SK-N-SH treated with all-trans-retinoic acid at 6 μM for 48 hours (cell line): ENCODE data around the gene TTYH3.

Experiments
- ATAC-seq: fragments of 200-7000 bp; cut with Tn5 transposase; 3 replicates; pipeline ENCODE4 v1.9.1; 2020; ENCODE audit warnings: mild to moderate bottlenecking, moderate library complexity
- ARNTL ChIP-seq: fragments of 450-650 bp; formaldehyde crosslinking; IDR thresholded peaks from 2 replicates; pipeline ENCODE4 v1.5.0; 2020; ENCODE audit warnings: low read depth, mild to moderate bottlenecking, moderate library complexity, borderline replicate concordance
- BACH2 ChIP-seq: fragments of 250-450 bp; sonication (Bioruptor Pico); IDR thresholded peaks from 2 replicates; pipeline ENCODE4 v1.9.0; 2021; ENCODE audit warnings: mild to moderate bottlenecking, borderline replicate concordance
- CSDC2 ChIP-seq: fragments of 250-450 bp; sonication (Bioruptor Pico); IDR thresholded peaks from 2 replicates; pipeline ENCODE4 v1.5.0; 2020; ENCODE audit warnings: mild to moderate bottlenecking, moderate library complexity
- ESRRG ChIP-seq: fragments of 250-450 bp; sonication (Bioruptor Pico); IDR thresholded peaks from 2 replicates; pipeline ENCODE4 v1.6.1; 2021; ENCODE audit warnings: mild to moderate bottlenecking
- GLIS3 ChIP-seq: fragments of 250-450 bp; sonication (Bioruptor Pico); IDR thresholded peaks from 2 replicates; pipeline ENCODE4 v1.5.0; 2020; ENCODE audit warnings: mild to moderate bottlenecking, moderate library complexity
- PPARA ChIP-seq: fragments of 250-450 bp; sonication (Bioruptor Pico); IDR thresholded peaks from 2 replicates; pipeline ENCODE4 v1.5.0; 2020; ENCODE audit warnings: mild to moderate bottlenecking, borderline replicate concordance
- RARB ChIP-seq: fragments of 250-450 bp; sonication (Bioruptor Pico); IDR thresholded peaks from 2 replicates; pipeline ENCODE4 v1.8.0; 2021; ENCODE audit warnings: mild to moderate bottlenecking, moderate library complexity
- SNAI2 ChIP-seq: fragments of 250-450 bp; sonication (Bioruptor Pico); IDR thresholded peaks from 2 replicates; pipeline ENCODE4 v1.5.0; 2020; ENCODE audit warnings: mild to moderate bottlenecking, moderate library complexity
- TOX ChIP-seq: fragments of 250-450 bp; sonication (Bioruptor Pico); IDR thresholded peaks from 2 replicates; pipeline ENCODE4 v1.8.0; 2021; ENCODE audit warnings: mild to moderate bottlenecking, moderate library complexity, borderline replicate concordance
- TSHZ2 ChIP-seq: fragments of 250-450 bp; sonication (Bioruptor Pico); IDR thresholded peaks from 2 replicates; pipeline ENCODE4 v1.5.0; 2020; ENCODE audit warnings: mild to moderate bottlenecking, moderate library complexity
- ZC3H10 ChIP-seq: fragments of 250-450 bp; sonication (Bioruptor Pico); IDR thresholded peaks from 2 replicates; pipeline ENCODE4 v1.5.1; 2021; ENCODE audit warnings: mild to moderate bottlenecking, moderate library complexity
- ZNF565 ChIP-seq: fragments of 450-650 bp; formaldehyde crosslinking; conservative IDR thresholded peaks from 2 replicates; pipeline ENCODE4 v1.5.0; 2020; ENCODE audit warnings: low read depth, mild to moderate bottlenecking, moderate library complexity
- ZNF70 ChIP-seq: fragments of 450-650 bp; formaldehyde crosslinking; IDR thresholded peaks from 2 replicates; pipeline ENCODE4 v1.5.0; 2020; ENCODE audit warnings: mild to moderate bottlenecking, moderate library complexity
- ZNF8 ChIP-seq: fragments of 450-650 bp; formaldehyde crosslinking; IDR thresholded peaks from 2 replicates; pipeline ENCODE4 v1.5.0; 2020; ENCODE audit warnings: mild to moderate bottlenecking, moderate library complexity
- TF ChIP-seq, protein P1 (sequence below): fragments of 250-450 bp; sonication (Bioruptor Pico); IDR thresholded peaks from 2 replicates; pipeline ENCODE4 v1.8.0; 2021; ENCODE audit warnings: low read depth, mild to moderate bottlenecking, moderate library complexity, borderline replicate concordance
- TF ChIP-seq, protein P2 (sequence below): fragments of 250-450 bp; sonication (Bioruptor Pico); IDR thresholded peaks from 2 replicates; pipeline ENCODE4 v1.5.1; 2021; ENCODE audit warnings: mild to moderate bottlenecking, moderate library complexity

TTYH3 gene

DNA sequence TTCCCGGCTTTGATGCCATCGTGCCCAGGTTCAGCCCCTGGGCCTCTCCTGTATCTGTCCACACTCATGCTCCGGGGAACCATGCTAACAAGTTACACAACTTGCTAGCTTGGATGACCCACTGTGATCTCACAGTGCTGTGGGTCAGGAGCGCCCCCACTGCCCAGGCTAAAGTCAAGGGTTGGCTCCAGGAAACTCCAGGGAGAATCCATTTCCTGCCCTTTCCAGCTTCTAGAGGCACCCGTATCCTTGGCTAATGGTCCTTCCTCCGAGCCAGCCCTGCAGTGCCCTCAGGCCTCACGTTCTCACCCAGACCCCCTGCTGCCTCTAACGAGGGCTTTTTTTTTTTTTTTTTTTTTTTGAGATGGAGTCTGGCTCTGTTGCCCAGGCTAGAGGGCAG, 75.7 kb downstream of the TTYH3 start:
- TF ChIP-seq TOX (CRISPR knock-in tag) (no peak), TSHZ2 (CRISPR knock-in tag) (no peak), RARB (CRISPR knock-in tag) (no peak)
- TF ChIP-seq, protein P1, sequence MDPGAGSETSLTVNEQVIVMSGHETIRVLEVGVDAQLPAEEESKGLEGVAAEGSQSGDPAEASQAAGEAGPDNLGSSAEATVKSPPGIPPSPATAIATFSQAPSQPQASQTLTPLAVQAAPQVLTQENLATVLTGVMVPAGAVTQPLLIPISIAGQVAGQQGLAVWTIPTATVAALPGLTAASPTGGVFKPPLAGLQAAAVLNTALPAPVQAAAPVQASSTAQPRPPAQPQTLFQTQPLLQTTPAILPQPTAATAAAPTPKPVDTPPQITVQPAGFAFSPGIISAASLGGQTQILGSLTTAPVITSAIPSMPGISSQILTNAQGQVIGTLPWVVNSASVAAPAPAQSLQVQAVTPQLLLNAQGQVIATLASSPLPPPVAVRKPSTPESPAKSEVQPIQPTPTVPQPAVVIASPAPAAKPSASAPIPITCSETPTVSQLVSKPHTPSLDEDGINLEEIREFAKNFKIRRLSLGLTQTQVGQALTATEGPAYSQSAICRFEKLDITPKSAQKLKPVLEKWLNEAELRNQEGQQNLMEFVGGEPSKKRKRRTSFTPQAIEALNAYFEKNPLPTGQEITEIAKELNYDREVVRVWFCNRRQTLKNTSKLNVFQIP (CRISPR knock-in tag) = no peak
- no peak for ATAC-seq

GRCh38 chr7:2708041-2708440, 76.3 kb downstream of the TTYH3 start:
- no peak for ATAC-seq
- no peak for TF ChIP-seq ZNF70 (CRISPR knock-in tag)
- TF ChIP-seq, protein P2, sequence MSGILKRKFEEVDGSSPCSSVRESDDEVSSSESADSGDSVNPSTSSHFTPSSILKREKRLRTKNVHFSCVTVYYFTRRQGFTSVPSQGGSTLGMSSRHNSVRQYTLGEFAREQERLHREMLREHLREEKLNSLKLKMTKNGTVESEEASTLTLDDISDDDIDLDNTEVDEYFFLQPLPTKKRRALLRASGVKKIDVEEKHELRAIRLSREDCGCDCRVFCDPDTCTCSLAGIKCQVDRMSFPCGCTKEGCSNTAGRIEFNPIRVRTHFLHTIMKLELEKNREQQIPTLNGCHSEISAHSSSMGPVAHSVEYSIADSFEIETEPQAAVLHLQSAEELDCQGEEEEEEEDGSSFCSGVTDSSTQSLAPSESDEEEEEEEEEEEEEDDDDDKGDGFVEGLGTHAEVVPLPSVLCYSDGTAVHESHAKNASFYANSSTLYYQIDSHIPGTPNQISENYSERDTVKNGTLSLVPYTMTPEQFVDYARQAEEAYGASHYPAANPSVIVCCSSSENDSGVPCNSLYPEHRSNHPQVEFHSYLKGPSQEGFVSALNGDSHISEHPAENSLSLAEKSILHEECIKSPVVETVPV = no peak

GRCh38 chr7:2708547-2709310, 76.9 kb downstream of the TTYH3 start:
- TF ChIP-seq PPARA (CRISPR knock-in tag) (no peak), ZNF565 (CRISPR knock-in tag) (no peak), BACH2 (CRISPR knock-in tag) (no peak), ARNTL (CRISPR knock-in tag) (no peak), TSHZ2 (CRISPR knock-in tag) (no peak), RARB (CRISPR knock-in tag) (no peak), GLIS3 (CRISPR knock-in tag) (no peak), ESRRG (CRISPR knock-in tag) (no peak), ZNF8 (CRISPR knock-in tag) (no peak), CSDC2 (CRISPR knock-in tag) (no peak), ZNF70 (CRISPR knock-in tag) (no peak), ZC3H10 (CRISPR knock-in tag) (no peak), SNAI2 (CRISPR knock-in tag) (no peak)
- TF ChIP-seq, protein P1 (CRISPR knock-in tag) = no peak
- TF ChIP-seq, protein P2 = no peak
- no peak; the same call in 2 of the 3 replicates for ATAC-seq
